Muscle layer of colon (tissue), 2 donors: ENCODE data around the gene KXD1.
"Not testable (repeated sequence)": the region's sequence is repeated elsewhere in the genome, so short reads cannot be mapped to it uniquely, and the experiment has no call there.

Source experiments
- H3K27ac ChIP-seq: one replicate; pipeline ENCODE4 v1.7.0; 2013; ENCODE audit warnings: low read depth, mild to moderate bottlenecking, low read length, moderate library complexity
- H3K27me3 ChIP-seq, 2 donors: one replicate each; pipeline ENCODE4 v1.7.0; 2013; ENCODE audit warnings: low read length in 2 of 2, mild to moderate bottlenecking in 2 of 2; ENCODE audit not compliant: insufficient read depth in 2 of 2, control insufficient read depth in 1 of 2
- H3K36me3 ChIP-seq: one replicate; pipeline ENCODE4 v1.7.0; 2013; ENCODE audit warnings: mild to moderate bottlenecking, low read length; ENCODE audit not compliant: insufficient read depth
- H3K4me1 ChIP-seq: one replicate; pipeline ENCODE4 v1.7.0; 2013; ENCODE audit warnings: mild to moderate bottlenecking, low read length; ENCODE audit not compliant: insufficient read depth
- H3K4me3 ChIP-seq, 2 donors: one replicate each; pipeline ENCODE4 v1.7.0; 2013; ENCODE audit warnings: low read length in 2 of 2, low read depth in 1 of 2, mild to moderate bottlenecking in 1 of 2, moderate library complexity in 1 of 2
- H3K9ac ChIP-seq: one replicate; pipeline ENCODE4 v1.7.0; 2013; ENCODE audit warnings: low read length
- H3K9me3 ChIP-seq: one replicate; pipeline ENCODE4 v1.7.0; 2013; ENCODE audit warnings: mild to moderate bottlenecking, low read length
- donor health status: abdominal sarcoma.
- donor health status: Adenocarcinoma of cecum.

Gene KXD1

GRCh38 chr19:18595475-18595874, 37.8 kb downstream of the KXD1 start:
- Histone ChIP-seq H3K4me3 (no peak overlapping the region), H3K27me3 (peaks cover 0 to 43% of the 10 kb centered on the region in 2 donors), H3K9ac (no peak overlapping the region), H3K4me1 (peaks cover 8% of the 10 kb centered on the region), H3K9me3 (no peaks in the 10 kb centered on the region), H3K27ac (no peak overlapping the region), H3K36me3 (peaks cover 7% of the 10 kb centered on the region)

DNA sequence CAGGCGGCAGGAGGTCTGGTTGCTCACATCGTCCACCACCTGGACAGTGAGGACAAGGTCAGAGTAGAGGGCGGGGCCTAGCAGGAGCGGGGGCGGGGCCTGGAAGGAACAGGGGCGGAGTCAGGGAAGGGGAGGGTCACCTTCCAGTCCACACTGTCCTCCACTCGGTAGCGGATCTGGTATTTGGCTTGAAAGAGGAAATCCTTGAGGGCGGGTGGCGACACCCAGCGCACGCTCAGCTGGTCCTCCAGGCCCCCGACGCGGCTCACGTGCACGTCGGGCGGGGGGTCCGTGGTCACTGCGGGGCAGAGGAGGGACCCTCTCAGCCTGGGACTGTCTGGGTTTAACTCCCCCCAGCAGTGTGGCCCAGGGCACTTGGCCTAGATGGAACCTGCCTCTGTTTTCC, 39.1 kb downstream of the KXD1 start:
- Histone ChIP-seq H3K27ac (no peak overlapping the region), H3K9me3 (no peaks in the 10 kb centered on the region), H3K4me1 (peaks cover 8% of the 10 kb centered on the region), H3K4me3 (no peak overlapping the region), H3K27me3 (peaks cover 0 to 43% of the 10 kb centered on the region in 2 donors), H3K9ac (no peak overlapping the region), H3K36me3 (no peaks in the 10 kb centered on the region)

DNA sequence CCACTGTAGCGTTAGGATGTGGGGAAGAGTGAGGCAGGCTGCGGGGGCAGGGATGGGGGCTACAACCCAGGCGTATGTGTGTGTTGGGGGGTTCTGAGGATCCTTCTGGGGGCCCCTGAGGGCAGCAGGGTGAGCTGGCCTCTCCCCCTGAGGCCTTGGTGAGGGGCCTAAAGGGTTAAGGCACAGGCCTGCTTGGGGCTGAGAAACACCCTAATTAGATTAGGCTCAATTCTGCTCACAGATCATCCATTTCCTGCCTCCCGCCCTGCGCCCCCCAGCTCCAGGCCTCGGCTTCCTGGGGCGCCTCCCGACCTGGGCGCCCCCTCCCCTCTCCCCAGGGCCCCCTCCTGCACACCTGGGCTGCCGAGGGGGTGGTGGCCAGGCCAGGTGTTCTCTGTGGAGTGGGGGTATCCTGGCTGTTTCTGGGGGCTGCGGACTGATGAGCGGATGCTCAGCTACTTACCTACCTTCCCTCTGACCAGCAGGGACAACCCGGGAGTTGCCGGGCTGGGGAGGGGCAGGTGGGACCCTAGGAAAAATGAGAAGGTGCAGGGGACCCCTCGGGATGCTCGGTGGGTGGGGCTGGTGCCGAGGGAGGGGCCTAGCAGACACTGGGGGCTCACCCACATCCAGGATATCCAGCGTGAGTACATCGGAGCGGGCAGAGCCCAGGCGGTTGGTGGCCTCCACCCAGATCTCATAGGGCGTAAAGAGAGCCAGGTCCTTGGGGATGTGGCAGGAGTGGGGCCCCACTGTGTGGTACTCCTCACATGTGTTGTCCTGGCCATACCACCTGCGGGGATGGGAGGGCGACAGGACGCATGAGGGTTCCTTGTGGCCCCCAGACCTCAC, 40.4 kb downstream of the KXD1 start:
- H3K27ac ChIP-seq = no peak overlapping the region
- H3K27me3 ChIP-seq = peaks cover 0 to 53% of the 10 kb centered on the region in 2 donors
- H3K9ac ChIP-seq = no peak overlapping the region
- H3K36me3 ChIP-seq = no peaks in the 10 kb centered on the region
- H3K9me3 ChIP-seq = no peaks in the 10 kb centered on the region
- no peak overlapping the region for H3K4me3 ChIP-seq
- peaks cover 8% of the 10 kb centered on the region for H3K4me1 ChIP-seq

DNA sequence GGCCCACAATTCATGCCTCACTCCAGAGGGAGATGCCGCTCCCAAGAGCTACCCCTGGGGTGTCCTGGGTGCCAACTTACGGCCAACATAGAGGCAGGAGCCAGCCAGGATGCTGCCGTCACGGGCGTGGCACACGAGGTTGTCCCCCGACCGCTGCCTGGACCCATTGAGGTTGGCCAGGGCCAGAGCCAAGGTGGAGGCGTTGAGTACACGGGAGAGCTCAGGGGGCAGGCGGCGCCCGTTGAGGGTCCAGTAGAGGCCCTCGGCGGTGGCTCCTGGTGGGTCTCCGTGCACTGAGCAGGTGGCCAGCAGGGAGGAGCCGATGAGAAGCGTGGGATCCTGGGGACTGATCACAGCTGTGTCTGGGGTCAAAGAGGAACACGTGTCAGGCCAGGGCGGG, 41.8 kb downstream of the KXD1 start:
- Histone ChIP-seq H3K27ac (no peak overlapping the region), H3K9ac (no peak overlapping the region), H3K4me3 (no peak overlapping the region), H3K9me3 (no peaks in the 10 kb centered on the region), H3K36me3 (no peaks in the 10 kb centered on the region), H3K27me3 (peaks cover 5 to 67% of the 10 kb centered on the region in 2 donors), H3K4me1 (peaks cover 5% of the 10 kb centered on the region)

DNA sequence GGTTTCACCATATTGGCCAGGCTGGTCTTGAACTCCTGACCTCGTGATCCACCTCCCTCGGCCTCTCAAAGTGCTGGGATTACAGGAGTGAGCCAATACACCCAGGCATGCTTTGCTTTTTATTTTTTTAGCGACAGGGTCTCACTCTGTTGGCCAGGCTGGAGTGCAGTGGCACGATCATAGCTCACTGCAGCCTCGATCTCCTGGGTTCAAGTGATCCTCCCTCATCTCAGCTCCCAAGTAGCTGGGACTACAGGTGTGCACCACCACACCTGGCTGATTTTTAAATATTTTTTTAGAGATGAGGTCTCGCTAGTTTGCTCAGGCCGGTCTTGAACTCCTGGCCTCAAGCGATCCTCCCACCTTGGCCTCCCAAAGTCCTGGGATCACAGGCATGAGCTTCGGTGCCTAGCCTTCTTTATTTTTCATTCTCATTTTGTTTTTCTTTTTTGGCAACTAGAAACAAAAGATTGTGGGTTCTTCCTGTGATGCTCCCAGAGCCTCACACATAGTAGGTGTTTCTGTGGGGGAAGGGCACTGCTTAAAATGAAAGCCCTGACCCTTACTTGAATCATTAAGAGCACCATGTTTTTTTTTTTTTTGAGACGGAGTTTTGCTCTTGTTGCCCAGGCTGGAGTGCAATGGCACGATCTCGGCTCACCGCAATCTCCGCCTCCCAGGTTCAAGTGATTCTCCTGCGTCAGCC, 43.2 kb downstream of the KXD1 start:
- H3K27ac ChIP-seq, H3K9ac ChIP-seq, H3K4me3 ChIP-seq, H3K4me1 ChIP-seq, H3K36me3 ChIP-seq, H3K9me3 ChIP-seq: not testable (repeated sequence)
- H3K27me3 ChIP-seq = peaks cover 19 to 81% of the 10 kb centered on the region in 2 donors

GRCh38 chr19:18601875-18602274, 44.2 kb downstream of the KXD1 start:
- Histone ChIP-seq H3K4me1 (no peaks in the 10 kb centered on the region), H3K27ac (no peak overlapping the region), H3K36me3 (no peaks in the 10 kb centered on the region), H3K4me3 (no peak overlapping the region), H3K9ac (no peak overlapping the region), H3K27me3 (peaks cover 19 to 78% of the 10 kb centered on the region in 2 donors), H3K9me3 (no peaks in the 10 kb centered on the region)

DNA sequence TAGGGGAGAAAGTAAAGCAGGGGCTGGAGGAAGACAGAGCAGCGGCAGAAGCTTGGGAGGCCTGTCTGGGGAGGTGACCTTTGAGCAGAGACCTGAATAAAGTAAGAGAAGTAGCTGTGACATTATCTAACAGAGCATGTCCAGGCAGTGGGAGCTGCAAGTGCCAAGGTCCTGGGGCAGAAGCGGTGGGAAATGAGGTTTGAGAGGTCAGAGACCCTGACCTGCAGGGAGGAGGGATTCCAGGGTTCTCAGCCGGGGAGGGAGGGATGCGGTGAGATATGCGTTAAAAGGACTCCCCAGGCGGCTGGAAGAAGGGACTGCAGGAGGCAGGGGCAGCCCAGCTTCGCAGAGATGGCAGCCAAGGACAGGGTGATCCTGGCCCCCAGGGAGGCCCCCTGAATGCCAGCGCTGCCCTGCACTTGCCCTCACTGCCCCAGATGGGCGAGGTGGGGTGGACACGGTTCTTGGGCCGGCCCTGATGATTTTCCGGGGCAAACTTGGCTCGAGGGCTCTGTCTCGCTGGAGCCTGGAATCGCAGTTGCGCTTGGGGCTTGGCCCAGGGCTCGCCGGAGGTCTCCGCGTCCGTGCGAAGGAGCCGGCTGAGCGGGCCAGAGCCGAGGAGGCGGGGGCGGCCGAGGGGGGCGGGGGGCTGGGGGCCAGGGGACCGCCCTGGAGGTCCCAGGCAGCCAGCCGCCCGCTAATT, 45.7 kb downstream of the KXD1 start:
- Histone ChIP-seq H3K36me3 (no peaks in the 10 kb centered on the region), H3K9me3 (no peaks in the 10 kb centered on the region), H3K27me3 (peaks cover 28 to 78% of the 10 kb centered on the region in 2 donors), H3K27ac (no peak overlapping the region), H3K9ac (no peak overlapping the region), H3K4me1 (no peaks in the 10 kb centered on the region), H3K4me3 (no peak overlapping the region)

GRCh38 chr19:18603958-18604819, 46.5 kb downstream of the KXD1 start:
- H3K36me3 ChIP-seq = no peaks in the 10 kb centered on the region
- no peak overlapping the region for H3K4me3 ChIP-seq
- no peaks in the 10 kb centered on the region for H3K4me1 ChIP-seq
- peaks cover 36 to 78% of the 10 kb centered on the region in 2 donors for H3K27me3 ChIP-seq
- no peaks in the 10 kb centered on the region for H3K9me3 ChIP-seq
- no peak overlapping the region for H3K27ac ChIP-seq
- H3K9ac ChIP-seq = no peak overlapping the region

GRCh38 chr19:18604820-18605159, 47.1 kb downstream of the KXD1 start:
- peaks cover 42 to 78% of the 10 kb centered on the region in 2 donors for H3K27me3 ChIP-seq
- H3K9me3 ChIP-seq = no peaks in the 10 kb centered on the region
- H3K4me1 ChIP-seq = no peaks in the 10 kb centered on the region
- H3K27ac ChIP-seq = no peak overlapping the region
- no peak overlapping the region for H3K9ac ChIP-seq
- H3K4me3 ChIP-seq = no peak overlapping the region
- no peaks in the 10 kb centered on the region for H3K36me3 ChIP-seq

- Histone ChIP-seq H3K27me3 (peaks cover 45 to 78% of the 10 kb centered on the region in 2 donors), H3K27ac (no peak overlapping the region), H3K4me3 (no peak overlapping the region), H3K4me1 (no peaks in the 10 kb centered on the region), H3K9ac (no peak overlapping the region), H3K36me3 (no peaks in the 10 kb centered on the region), H3K9me3 (no peaks in the 10 kb centered on the region)
These were observed 47.5 kb downstream of the KXD1 start for GRCh38 chr19:18605196-18605545.
